Measurements from ENCODE around the gene MAP1LC3C.

Gene MAP1LC3C

DNA sequence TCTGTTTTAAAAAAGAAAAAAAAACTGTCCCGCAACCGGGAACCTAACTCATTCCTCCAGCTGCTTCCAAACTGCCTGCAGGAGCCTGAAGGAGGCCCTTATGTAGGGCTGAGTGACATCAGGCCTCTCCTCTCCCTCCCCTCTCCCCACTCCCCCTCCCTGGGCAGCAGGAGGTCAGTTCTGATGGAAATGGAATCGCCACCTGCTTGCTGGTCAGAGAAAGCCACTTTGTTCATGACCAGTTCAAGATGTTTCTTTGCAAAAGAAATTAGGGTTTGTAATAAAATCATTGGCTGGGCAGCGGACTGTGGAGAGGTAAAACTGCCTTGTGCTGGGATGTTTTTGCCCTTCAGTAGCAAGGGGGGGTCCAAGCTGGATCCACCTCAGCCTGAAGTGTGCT, at the start of gene MAP1LC3C:
Gene MAP1LC3C (minus strand): TSS at position 73 of the 400 bp plus-strand sequence. CDS start 90 bp downstream, outside the sequence.
- ChIA-PET POLR2A (no interaction called here), CTCF (interaction anchor here (0.8 to 7.2 kb wide), 28 partner anchors 9 to 462 kb away, joined by 3 to 73 read pairs (median 4); partner anchors contain the start of gene EXO1)
- peak within 1 kb of the TSS; percentile 54 for H3K4me3 ChIP-seq (ENCODE audit: low read depth, low read length)
- DNase-seq (ENCODE audit: low read depth, low spot score), result no peak
- TF ChIP-seq, protein P1, sequence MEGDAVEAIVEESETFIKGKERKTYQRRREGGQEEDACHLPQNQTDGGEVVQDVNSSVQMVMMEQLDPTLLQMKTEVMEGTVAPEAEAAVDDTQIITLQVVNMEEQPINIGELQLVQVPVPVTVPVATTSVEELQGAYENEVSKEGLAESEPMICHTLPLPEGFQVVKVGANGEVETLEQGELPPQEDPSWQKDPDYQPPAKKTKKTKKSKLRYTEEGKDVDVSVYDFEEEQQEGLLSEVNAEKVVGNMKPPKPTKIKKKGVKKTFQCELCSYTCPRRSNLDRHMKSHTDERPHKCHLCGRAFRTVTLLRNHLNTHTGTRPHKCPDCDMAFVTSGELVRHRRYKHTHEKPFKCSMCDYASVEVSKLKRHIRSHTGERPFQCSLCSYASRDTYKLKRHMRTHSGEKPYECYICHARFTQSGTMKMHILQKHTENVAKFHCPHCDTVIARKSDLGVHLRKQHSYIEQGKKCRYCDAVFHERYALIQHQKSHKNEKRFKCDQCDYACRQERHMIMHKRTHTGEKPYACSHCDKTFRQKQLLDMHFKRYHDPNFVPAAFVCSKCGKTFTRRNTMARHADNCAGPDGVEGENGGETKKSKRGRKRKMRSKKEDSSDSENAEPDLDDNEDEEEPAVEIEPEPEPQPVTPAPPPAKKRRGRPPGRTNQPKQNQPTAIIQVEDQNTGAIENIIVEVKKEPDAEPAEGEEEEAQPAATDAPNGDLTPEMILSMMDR (IDR thresholded peaks at IDR 0.05; ENCODE audit: insufficient read depth, low read length, missing control alignments), result no peak

DNA sequence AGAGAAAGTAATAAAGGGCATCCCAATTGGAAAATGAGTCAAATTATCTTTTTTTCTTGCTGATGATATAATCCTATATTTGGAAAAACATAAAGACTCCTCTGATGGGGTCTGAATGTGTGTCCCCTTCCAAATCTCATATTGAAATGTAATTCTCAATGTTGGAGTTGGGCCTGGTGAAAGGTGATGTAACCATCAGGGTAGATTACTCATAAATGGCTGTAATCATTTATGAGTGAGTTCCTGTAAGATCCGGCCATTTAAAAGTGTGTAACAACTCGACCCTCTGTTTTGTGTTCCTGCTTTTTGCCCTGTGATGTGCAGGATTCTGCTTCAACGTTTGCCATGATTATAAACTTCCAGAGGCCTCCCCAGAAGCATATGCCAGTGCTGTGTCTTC, 44.3 kb upstream of the MAP1LC3C start:
- ChIA-PET POLR2A (no interaction called here), CTCF (no interaction called here)
- no peak for DNase-seq (ENCODE audit: low read depth, low spot score)
- TF ChIP-seq, protein P1 (IDR thresholded peaks at IDR 0.05; ENCODE audit: insufficient read depth, low read length, missing control alignments), result no peak
- H3K4me3 ChIP-seq (ENCODE audit: low read depth, low read length), result no peak overlapping the region

DNA sequence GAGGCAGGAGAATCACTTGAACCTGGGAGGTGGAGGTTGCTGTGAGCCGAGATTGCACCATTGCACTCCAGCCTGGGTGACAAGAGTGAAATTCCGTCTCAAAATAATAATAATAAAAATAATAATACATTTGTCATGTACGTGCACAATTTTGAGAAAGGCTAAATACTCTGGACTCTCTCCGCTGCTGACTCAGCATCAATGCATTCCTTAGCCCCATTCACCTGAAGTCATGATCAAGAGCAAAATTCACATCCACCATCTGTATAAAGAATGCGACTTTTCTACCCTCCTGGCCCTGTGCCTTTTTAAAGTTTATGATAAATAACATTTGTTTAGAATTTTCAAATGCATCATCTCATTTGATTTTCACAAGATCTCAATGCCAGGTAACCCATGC, 35.5 kb upstream of the MAP1LC3C start:
- DNase-seq (ENCODE audit: low read depth, low spot score), result no peak
- TF ChIP-seq, protein P1 (IDR thresholded peaks at IDR 0.05; ENCODE audit: insufficient read depth, low read length, missing control alignments), result no peak
- ChIA-PET POLR2A (no interaction called here), CTCF (no interaction called here)
- no peak overlapping the region for H3K4me3 ChIP-seq (ENCODE audit: low read depth, low read length)

DNA sequence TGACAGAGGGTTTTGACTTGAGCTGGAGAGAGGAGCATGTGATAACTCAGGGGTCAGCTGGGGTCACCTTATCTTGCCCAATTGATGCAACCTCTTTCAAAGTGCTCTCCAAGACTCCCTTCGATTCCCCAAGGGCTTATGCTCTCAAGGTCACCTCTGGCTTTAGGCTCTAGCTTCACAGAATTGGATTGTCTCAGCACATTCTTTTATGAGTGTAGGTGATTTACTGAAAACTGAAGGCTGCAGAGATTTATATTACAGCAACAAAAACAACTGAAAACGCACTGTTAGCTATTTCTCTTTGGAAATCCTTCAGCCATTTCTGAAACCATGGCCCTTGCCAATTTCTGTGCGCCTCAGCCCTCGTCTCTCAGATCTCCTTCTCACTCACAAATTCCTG, 34.5 kb upstream of the MAP1LC3C start:
- TF ChIP-seq, protein P1 (IDR thresholded peaks at IDR 0.05; ENCODE audit: insufficient read depth, low read length, missing control alignments), result no peak
- ChIA-PET CTCF (no interaction called here), POLR2A (no interaction called here)
- no peak overlapping the region for H3K4me3 ChIP-seq (ENCODE audit: low read depth, low read length)
- DNase-seq (ENCODE audit: low read depth, low spot score), result no peak

DNA sequence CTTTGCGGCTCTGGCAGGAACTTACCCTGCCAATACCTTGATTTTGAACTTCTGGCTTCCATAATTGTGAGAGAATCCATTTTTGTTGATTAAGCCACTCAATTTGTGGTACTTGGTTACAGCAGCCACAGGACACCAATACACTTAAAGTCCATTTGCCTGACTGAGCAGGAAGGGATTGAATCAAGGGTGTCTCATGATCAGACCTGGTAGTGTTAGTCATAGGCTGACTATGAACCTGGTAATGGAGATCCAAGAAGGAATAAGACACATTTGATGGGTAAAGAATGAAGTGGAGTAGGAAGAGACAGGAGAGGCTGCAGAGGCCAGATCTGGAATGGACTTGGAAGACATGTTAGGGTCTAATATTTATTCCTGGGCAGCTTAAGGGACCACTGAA, 31.2 kb upstream of the MAP1LC3C start:
- no peak overlapping the region for H3K4me3 ChIP-seq (ENCODE audit: low read depth, low read length)
- POLR2A ChIA-PET, result no interaction called here
- DNase-seq (ENCODE audit: low read depth, low spot score), result no peak
- TF ChIP-seq, protein P1 (IDR thresholded peaks at IDR 0.05; ENCODE audit: insufficient read depth, low read length, missing control alignments), result no peak
- CTCF ChIA-PET, result interaction anchor here (1.3 kb wide), 1 partner anchor 32 kb away, joined by 3 read pairs; no protein-coding TSS in a partner anchor

DNA sequence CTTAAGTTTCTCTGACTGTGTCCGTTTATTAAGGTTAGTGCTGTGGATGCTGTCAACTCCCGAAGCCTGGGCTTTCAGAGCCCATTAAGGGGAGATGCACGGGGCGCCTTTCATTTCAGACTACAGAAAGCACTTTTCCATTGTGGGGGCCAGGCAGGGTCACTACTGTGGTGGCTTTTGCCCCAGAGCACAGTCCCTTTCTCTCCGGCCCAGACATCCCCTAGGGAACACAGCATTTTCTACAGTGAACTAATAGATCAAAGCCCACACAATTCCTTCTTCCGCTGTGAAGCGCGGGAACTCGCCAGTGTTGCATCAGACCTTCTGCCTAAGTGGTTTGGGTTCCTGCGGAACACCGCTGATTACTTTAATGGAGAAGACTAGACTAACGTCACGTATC, 26.8 kb upstream of the MAP1LC3C start:
- POLR2A ChIA-PET, result no interaction called here
- TF ChIP-seq, protein P1 (IDR thresholded peaks at IDR 0.05; ENCODE audit: insufficient read depth, low read length, missing control alignments), result no peak
- DNase-seq (ENCODE audit: low read depth, low spot score), result no peak
- H3K4me3 ChIP-seq (ENCODE audit: low read depth, low read length), result no peak overlapping the region
- CTCF ChIA-PET, result no interaction called here

Data from AG04449 (cell line).